Measurements from ENCODE around the gene REV3L. TPM values are rescaled to one million over a fixed set of nuclear protein-coding genes. Genes with fewer than 3 reads are reported as not detected.
A peak's percentile ranks its signal among the peaks of the same experiment; 100 is the strongest.

The REV3L gene
- 10 to 100 TPM; 20.1 to 23.0 TPM for total RNA-seq

DNA sequence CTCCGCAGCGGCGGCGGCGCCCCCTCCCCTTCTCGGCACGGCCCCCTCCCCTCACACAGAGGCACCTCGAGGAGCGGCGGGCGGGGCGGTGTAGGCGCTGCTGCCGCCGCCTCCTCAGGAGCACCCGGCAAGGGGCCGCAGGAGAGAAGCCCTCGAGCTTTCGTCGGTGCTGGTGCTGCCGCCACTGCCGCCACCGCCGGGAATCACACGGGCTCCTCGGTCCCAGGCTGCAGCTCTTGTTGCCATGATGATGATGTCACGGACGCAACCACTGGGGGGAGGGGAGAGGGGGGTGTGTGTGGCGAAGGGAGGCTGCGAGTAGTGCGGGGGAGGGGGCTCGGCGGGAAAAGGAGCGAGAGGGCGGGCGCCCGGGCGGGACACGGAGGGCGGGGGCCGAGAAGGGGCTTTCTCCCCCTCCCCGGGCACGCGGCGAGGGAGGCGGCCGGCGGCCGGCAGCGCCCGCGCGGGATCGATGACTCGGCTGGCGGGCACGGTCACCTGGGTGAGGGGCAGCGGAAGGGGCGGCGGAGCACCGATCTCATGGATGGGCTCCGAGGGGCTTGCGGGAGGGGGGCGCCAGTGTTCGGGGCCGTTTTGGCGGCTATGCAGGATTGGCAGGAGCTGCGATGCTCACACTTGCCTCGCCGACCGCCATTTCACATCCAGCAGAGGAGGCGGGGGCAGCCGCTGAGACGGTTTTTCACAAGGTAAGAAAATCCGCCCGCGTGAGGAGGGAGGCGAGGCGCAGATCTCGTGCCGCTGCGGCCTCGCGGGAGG, at the start of gene REV3L:
REV3L (minus strand) TSS at position 260 of the 777 bp plus-strand sequence. CDS start 330 bp downstream, outside the sequence.
- ATAC-seq (ENCODE audit: low read depth) (peak; percentile 33), DNase-seq (peak; percentile 87)
- H3K9me3 Mint-ChIP-seq = no peaks in the 10 kb centered on the region
- H3K4me1 Mint-ChIP-seq = peaks cover 44% of the 10 kb centered on the region
- H3K27ac Mint-ChIP-seq = peak within 1 kb of the TSS; percentile 100
- POLR2A ChIA-PET = interaction anchor here (0.5 to 2.8 kb wide), 14 partner anchors 39 to 604 kb away, joined by 3 to 50 read pairs (median 4); partner anchors contain the start of genes FAM229B, TRAF3IP2 and TUBE1
- peaks cover 5% of the 10 kb centered on the region for H3K36me3 Mint-ChIP-seq
- H3K27me3 Mint-ChIP-seq = no peaks in the 10 kb centered on the region
- peak within 1 kb of the TSS; percentile 96 for H3K4me3 Mint-ChIP-seq

DNA sequence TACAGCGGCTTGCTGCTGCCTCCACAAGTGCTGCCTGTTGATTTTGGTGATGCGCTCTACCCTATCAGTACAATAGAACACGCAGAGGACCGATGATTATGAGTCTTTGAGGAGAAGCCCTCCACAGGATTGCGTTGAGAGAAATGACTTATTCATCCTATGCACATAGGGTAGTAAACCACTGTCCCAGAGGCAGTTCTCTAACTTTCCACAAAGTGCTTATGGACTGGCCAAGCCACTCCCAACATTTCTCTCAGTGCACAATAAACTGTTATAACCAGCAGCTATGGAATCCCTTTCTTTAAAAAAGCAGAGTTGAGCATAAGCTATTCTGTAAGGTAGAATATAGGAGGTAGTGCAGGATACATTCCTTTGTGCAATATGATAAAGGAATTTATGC, 48.2 kb upstream of the REV3L start:
- no peak for ATAC-seq (ENCODE audit: low read depth)
- Mint-ChIP-seq H3K36me3 (peaks cover 16% of the 10 kb centered on the region), H3K27me3 (no peaks in the 10 kb centered on the region), H3K27ac (no peak overlapping the region), H3K9me3 (peaks cover 6% of the 10 kb centered on the region), H3K4me1 (peaks cover 28% of the 10 kb centered on the region), H3K4me3 (no peak overlapping the region)
- POLR2A ChIA-PET = no interaction called here
- DNase-seq = no peak

- POLR2A ChIA-PET = no interaction called here
- H3K36me3 Mint-ChIP-seq = peaks cover 16% of the 10 kb centered on the region
- DNase-seq (no peak), ATAC-seq (ENCODE audit: low read depth) (no peak)
- H3K27me3 Mint-ChIP-seq = no peaks in the 10 kb centered on the region
- H3K4me3 Mint-ChIP-seq = no peak overlapping the region
- peaks cover 28% of the 10 kb centered on the region for H3K4me1 Mint-ChIP-seq
- no peak overlapping the region for H3K27ac Mint-ChIP-seq
- peaks cover 6% of the 10 kb centered on the region for H3K9me3 Mint-ChIP-seq
These were observed 47.6 kb upstream of the REV3L start for GRCh38 chr6:111530667-111531066.

DNA sequence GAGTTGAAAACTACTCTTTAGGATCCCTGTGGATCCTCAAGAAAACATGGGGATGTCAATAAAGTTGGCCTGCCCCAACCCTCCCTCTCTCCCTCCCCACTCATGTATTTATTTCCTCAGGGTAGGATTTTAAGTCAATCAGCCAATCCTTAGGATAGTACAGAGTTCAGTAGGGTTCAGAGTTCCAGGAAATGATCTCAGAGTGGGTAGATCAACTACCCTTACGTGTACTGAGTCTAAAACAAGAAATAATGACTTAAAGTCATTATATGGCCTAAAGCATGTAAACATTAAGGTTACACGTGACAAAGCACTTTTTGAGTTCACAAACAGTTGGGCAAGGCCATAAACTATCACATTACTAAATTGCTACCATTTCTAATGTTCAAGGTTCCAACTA, 47.2 kb upstream of the REV3L start:
- H3K27ac Mint-ChIP-seq = no peak overlapping the region

DNA sequence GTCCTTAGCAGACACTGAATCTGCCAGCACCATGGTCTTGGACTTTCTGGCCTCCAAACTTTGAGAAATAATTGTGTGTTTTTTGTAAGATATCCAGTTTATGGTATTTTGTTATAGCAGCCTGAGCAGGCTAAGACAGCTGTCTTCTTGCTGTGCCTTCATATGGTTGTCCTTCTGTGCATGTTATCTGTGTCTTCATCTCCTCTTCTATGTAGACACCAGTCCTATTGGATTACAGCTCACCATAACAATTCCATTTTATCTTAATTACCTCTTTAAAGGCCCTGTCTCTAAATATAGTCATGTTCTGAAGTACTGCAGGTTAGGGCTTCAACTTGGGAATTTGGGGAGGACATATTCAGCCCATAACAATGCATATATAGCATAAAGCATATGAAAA, 44.3 kb upstream of the REV3L start:
- POLR2A ChIA-PET = no interaction called here
- DNase-seq (no peak), ATAC-seq (ENCODE audit: low read depth) (no peak)
- Mint-ChIP-seq H3K27me3 (no peaks in the 10 kb centered on the region), H3K36me3 (peaks cover 14% of the 10 kb centered on the region), H3K4me1 (peaks cover 37% of the 10 kb centered on the region), H3K4me3 (no peak overlapping the region), H3K27ac (no peak overlapping the region), H3K9me3 (peaks cover 6% of the 10 kb centered on the region)

More for the DNA sequence above, 47.2 kb upstream of the REV3L start:
- POLR2A ChIA-PET = no interaction called here
- Mint-ChIP-seq H3K27me3 (no peaks in the 10 kb centered on the region), H3K36me3 (peaks cover 16% of the 10 kb centered on the region), H3K4me3 (no peak overlapping the region), H3K4me1 (peaks cover 26% of the 10 kb centered on the region), H3K9me3 (peaks cover 6% of the 10 kb centered on the region)
- ATAC-seq (ENCODE audit: low read depth) = no peak
- DNase-seq = no peak

DNA sequence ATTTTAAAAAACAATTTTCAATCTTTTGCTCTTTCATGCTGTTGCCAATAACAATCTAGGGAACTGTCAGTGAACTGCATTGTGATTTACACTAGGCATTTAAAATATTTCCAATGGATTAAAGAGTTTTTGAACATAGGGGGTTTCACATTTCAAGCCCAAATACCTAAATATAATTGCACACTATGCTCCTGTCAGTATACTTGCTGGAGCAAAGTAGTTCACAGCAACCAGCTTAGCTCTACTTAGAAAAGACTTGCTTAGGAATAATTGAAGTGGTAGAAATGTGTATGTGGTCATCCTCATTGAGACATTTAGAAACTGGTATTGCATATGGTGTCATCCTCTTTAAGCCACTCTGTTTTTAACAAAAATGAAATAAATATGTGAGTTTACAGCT, 41.7 kb upstream of the REV3L start:
- peak overlapping the region; percentile 30 for H3K27ac Mint-ChIP-seq
- peaks cover 13% of the 10 kb centered on the region for H3K36me3 Mint-ChIP-seq
- peak overlapping the region; percentile 29 for H3K4me3 Mint-ChIP-seq
- DNase-seq = no peak
- H3K4me1 Mint-ChIP-seq = peaks cover 37% of the 10 kb centered on the region
- H3K27me3 Mint-ChIP-seq = no peaks in the 10 kb centered on the region
- peak; percentile 57 for ATAC-seq (ENCODE audit: low read depth)
- POLR2A ChIA-PET = interaction anchor here (0.7 to 1.5 kb wide), 3 partner anchors 39 to 651 kb away, joined by 3 read pairs; partner anchors contain the start of gene AMD1
- peaks cover 6% of the 10 kb centered on the region for H3K9me3 Mint-ChIP-seq

DNA sequence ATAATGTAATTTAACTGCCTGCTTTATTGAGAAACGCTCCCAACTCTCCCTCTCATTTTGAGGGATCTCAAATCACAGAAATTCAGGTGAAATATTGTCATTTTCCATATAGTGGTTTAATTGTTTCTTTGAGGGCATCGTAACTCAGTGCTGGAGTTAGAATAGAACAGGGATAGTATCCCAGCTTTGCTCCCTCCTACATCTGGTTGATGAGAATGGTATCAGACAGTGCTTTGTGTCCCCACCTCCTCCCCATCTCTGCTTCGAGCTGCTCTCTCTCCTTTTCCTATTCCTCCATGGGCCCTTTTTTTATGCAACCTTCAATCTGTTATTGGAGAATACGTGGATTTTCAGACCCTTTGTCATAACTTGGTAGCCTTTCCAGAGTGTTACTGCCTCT, 41.2 kb upstream of the REV3L start:
- H3K4me3 Mint-ChIP-seq = peak overlapping the region; percentile 29
- DNase-seq = no peak
- peaks cover 4% of the 10 kb centered on the region for H3K9me3 Mint-ChIP-seq
- H3K4me1 Mint-ChIP-seq = peaks cover 37% of the 10 kb centered on the region
- peaks cover 10% of the 10 kb centered on the region for H3K36me3 Mint-ChIP-seq
- ATAC-seq (ENCODE audit: low read depth) = no peak
- peak overlapping the region; percentile 30 for H3K27ac Mint-ChIP-seq
- H3K27me3 Mint-ChIP-seq = no peaks in the 10 kb centered on the region
- POLR2A ChIA-PET = interaction anchor here (1.3 to 1.5 kb wide), 2 partner anchors 40 to 650 kb away, joined by 3 read pairs; partner anchors contain the start of gene AMD1

GRCh38 chr6:111523484-111524167, 40.6 kb upstream of the REV3L start:
- Mint-ChIP-seq H3K36me3 (peaks cover 7% of the 10 kb centered on the region), H3K4me3 (peak overlapping the region; percentile 72), H3K27me3 (no peaks in the 10 kb centered on the region), H3K9me3 (no peaks in the 10 kb centered on the region), H3K27ac (no peak overlapping the region), H3K4me1 (peaks cover 38% of the 10 kb centered on the region)
- no peak for ATAC-seq (ENCODE audit: low read depth)
- POLR2A ChIA-PET = interaction anchor here (1.3 kb wide), 1 partner anchor 649 kb away, joined by 3 read pairs; the partner anchor contains the start of gene AMD1
- no peak for DNase-seq

DNA sequence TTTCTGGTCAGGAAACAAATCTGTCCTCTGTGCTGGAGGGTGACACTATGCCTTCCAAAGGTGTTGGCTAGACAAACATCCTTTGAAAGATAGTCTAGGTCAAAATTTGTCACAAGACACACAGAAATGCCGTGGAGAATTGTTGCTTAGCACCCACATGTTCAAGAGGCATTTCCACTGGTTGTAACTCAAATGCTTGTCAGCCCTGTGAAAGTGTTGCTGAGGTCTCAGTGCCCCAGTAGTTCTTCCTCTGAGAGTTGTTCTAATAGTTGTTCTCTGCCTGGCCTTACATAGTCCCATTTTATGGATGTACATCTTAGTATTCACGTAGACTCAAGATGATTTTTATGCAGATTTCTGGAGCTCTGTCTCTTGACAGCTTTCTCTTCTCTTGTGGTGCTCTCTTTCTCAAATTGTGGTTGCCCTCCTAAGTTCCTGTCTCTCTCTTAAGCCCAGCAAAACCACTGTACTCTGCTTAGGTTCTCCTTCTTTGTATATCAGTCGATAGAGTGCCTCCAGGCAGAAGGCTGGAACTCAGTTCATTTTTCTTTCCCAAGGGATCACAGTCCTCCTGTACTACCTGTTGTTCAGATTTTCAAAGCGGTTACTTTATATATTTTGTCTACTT, 39.5 kb upstream of the REV3L start:
- Mint-ChIP-seq H3K36me3 (peaks cover 5% of the 10 kb centered on the region), H3K4me3 (peak overlapping the region; percentile 72), H3K27me3 (no peaks in the 10 kb centered on the region), H3K4me1 (peaks cover 46% of the 10 kb centered on the region), H3K9me3 (no peaks in the 10 kb centered on the region), H3K27ac (peak overlapping the region; percentile 84)
- POLR2A ChIA-PET = interaction anchor here (0.6 to 1.5 kb wide), 3 partner anchors 39 to 46 kb away, joined by 3 to 8 read pairs (median 5); partner anchors contain the start of gene REV3L
- ATAC-seq (ENCODE audit: low read depth) = peak; percentile 84
- DNase-seq = no peak

- no peaks in the 10 kb centered on the region for H3K27me3 Mint-ChIP-seq
- H3K4me3 Mint-ChIP-seq = no peak overlapping the region
These were observed 38.7 kb upstream of the REV3L start for GRCh38 chr6:111521497-111522270.

GRCh38 chr6:111520524-111520923, 37.5 kb upstream of the REV3L start:
- ATAC-seq (ENCODE audit: low read depth) = no peak
- peaks cover 5% of the 10 kb centered on the region for H3K36me3 Mint-ChIP-seq
- H3K27me3 Mint-ChIP-seq = no peaks in the 10 kb centered on the region
- DNase-seq = no peak
- no peak overlapping the region for H3K4me3 Mint-ChIP-seq
- no peak overlapping the region for H3K27ac Mint-ChIP-seq
- POLR2A ChIA-PET = no interaction called here
- peaks cover 46% of the 10 kb centered on the region for H3K4me1 Mint-ChIP-seq
- H3K9me3 Mint-ChIP-seq = no peaks in the 10 kb centered on the region

More at GRCh38 chr6:111521497-111522270, 38.7 kb upstream of the REV3L start:
- Mint-ChIP-seq H3K9me3 (no peaks in the 10 kb centered on the region), H3K36me3 (peaks cover 5% of the 10 kb centered on the region), H3K4me1 (peaks cover 46% of the 10 kb centered on the region), H3K27ac (no peak overlapping the region)
- DNase-seq (no peak), ATAC-seq (ENCODE audit: low read depth) (no peak)
- POLR2A ChIA-PET = interaction anchor here (0.6 to 1.5 kb wide), 4 partner anchors 38 to 151 kb away, joined by 3 to 8 read pairs (median 4); partner anchors contain the start of gene REV3L

DNA sequence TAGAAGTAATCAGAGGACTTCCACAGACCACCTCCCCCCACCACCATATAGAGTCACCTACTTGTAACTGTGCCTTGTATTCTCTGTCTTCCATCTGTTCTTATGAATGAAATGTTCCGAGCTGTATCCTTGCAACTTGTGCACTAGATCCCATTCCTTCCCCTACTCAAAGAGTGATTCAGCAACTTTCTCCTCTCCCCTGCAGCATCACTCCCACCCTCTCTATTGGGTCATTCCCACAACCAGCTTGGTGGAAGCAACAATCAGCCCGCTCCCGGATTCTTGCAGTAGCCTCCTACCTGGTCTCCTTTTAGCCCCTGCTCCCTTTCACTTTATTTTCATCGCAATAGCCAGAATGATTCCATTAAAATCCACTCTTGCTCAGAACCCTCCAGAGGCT, 34.9 kb upstream of the REV3L start:
- H3K27ac Mint-ChIP-seq = no peak overlapping the region

More for the DNA sequence above, 34.9 kb upstream of the REV3L start:
- no peaks in the 10 kb centered on the region for H3K9me3 Mint-ChIP-seq
- ATAC-seq (ENCODE audit: low read depth) = no peak
- H3K4me3 Mint-ChIP-seq = no peak overlapping the region
- peaks cover 3% of the 10 kb centered on the region for H3K36me3 Mint-ChIP-seq
- DNase-seq = no peak
- POLR2A ChIA-PET = interaction anchor here (0.7 kb wide), 1 partner anchor 9 kb away, joined by 3 read pairs; no protein-coding TSS in a partner anchor
- H3K4me1 Mint-ChIP-seq = peaks cover 23% of the 10 kb centered on the region
- H3K27me3 Mint-ChIP-seq = no peaks in the 10 kb centered on the region
